Upper lobe of left lung (tissue), 4 donors: Measurements from ENCODE around the gene ARGLU1.

Experiments used
- CTCF ChIP-seq, 6 experiments: fragments of 450-650 bp in 4 of 6; fragments of 200-600 bp in 2 of 6; sonication (generic) in 2 of 6; IDR thresholded peaks; one replicate each; pipeline ENCODE4 v1.5.1; 2016 to 2019; ENCODE audit warnings: antibody characterized with exemption in 6 of 6
- EP300 ChIP-seq, 4 donors: sonication (generic); formaldehyde crosslinking; IDR thresholded peaks; one replicate each; pipeline ENCODE4 v1.5.1; 2017; ENCODE audit warnings: antibody characterized with exemption in 4 of 4, control low read depth in 2 of 4
- POLR2A ChIP-seq, 4 donors: fragments of 450-650 bp; IDR thresholded peaks; one replicate each; pipeline ENCODE4 v1.5.1; 2016 to 2017; ENCODE audit warnings: antibody characterized with exemption in 4 of 4, mild to moderate bottlenecking in 2 of 4
- POLR2AphosphoS5 ChIP-seq, 2 donors: sonication (generic); formaldehyde crosslinking; IDR thresholded peaks; one replicate each; pipeline ENCODE4 v1.5.1; 2017; ENCODE audit warnings: antibody characterized with exemption in 2 of 2

GRCh38 chr13:106517109-106517847 lies 50.7 kb downstream of the ARGLU1 start:
- no peak for TF ChIP-seq POLR2A (IDR thresholded peaks at IDR 0.05)
- TF ChIP-seq CTCF (IDR thresholded peaks at IDR 0.05), result no peak
- no peak for TF ChIP-seq POLR2AphosphoS5 (IDR thresholded peaks at IDR 0.05)
- TF ChIP-seq EP300 (IDR thresholded peaks at IDR 0.05), result no peak
